ENCODE measurements around the gene POU3F2.

POU3F2 gene

DNA sequence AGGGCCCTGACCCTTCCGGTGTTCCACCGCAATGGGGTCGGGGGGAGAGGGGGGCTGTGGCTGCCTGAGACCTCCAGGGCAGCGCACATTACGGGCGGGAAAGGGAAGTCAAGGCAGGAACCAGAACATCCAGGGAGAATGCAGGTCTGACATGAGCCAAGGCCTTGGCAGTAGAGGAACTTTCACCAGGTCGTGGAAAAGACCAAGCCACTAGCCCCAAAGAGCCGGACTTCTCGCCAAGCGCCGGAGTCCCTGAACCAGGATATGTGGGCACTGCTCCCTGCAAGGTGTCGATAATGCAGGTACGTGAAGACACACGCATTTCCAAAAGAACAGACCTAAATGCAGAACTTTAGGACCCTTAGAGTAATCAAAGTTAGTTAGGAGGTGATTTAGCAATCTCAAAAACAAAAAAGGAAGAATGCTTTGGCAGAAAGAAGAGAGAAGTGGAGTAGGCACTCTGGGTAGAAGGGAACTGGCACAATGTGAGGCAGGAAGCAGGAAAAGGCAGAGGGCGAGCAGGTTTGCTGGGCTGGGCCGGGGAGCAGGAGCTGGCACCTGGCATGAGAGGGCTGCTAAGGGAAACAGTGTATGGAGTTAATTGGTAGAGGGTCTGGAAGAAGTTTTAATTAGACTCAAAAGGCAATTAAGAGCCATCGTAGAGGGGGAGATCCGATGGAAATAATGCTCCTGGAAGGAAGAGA lies 14.3 kb downstream of the POU3F2 start:
- Histone ChIP-seq H4K91ac (ENCODE audit: low read depth, low read length) (no peak overlapping the region), H3K27me3 (ENCODE audit: insufficient read depth, low read length) (peaks cover 16% of the 10 kb centered on the region)

GRCh38 chr6:98864497-98864896 lies 30.1 kb downstream of the POU3F2 start:
- Histone ChIP-seq H3K4me1 (ENCODE audit: control insufficient read depth in 1 of 2, insufficient read depth in 2 of 2, low read length in 2 of 2) (no peaks in the 10 kb centered on the region), H3K9me3 (ENCODE audit: insufficient read depth, low read depth, low read length) (no peaks in the 10 kb centered on the region), H3K79me2 (ENCODE audit: control insufficient read depth, insufficient read depth, low read length, poor library complexity) (no peaks in the 10 kb centered on the region), H3K9ac (ENCODE audit: low read length) (no peak overlapping the region), H3K79me1 (ENCODE audit: low read length) (no peaks in the 10 kb centered on the region), H3K4ac (ENCODE audit: low read depth, low read length) (no peak overlapping the region), H3K18ac (ENCODE audit: low read length) (no peak overlapping the region), H2BK120ac (ENCODE audit: insufficient read depth, low read length, poor library complexity) (no peak overlapping the region), H2AFZ (ENCODE audit: insufficient read depth, low read length, poor library complexity) (no peak overlapping the region), H3K4me3 (ENCODE audit: low read depth, low read length) (no peak overlapping the region), H2BK12ac (ENCODE audit: low read length) (no peak overlapping the region), H2BK5ac (ENCODE audit: low read depth, low read length, poor library complexity) (no peak overlapping the region), H2AK5ac (ENCODE audit: low read length) (no peak overlapping the region), H4K8ac (ENCODE audit: low read depth, low read length) (no peak overlapping the region), H3K4me2 (ENCODE audit: low read length) (no peak overlapping the region), H4K91ac (ENCODE audit: low read depth, low read length) (no peak overlapping the region), H4K12ac (ENCODE audit: low read depth, low read length) (no peak overlapping the region), H3K27ac (ENCODE audit: low read depth, low read length) (no peak overlapping the region), H3K14ac (ENCODE audit: low read length) (no peak overlapping the region), H3K36me3 (ENCODE audit: control insufficient read depth in 1 of 2, insufficient read depth in 2 of 2, low read length in 2 of 2) (no peaks in the 10 kb centered on the region), H3K27me3 (ENCODE audit: insufficient read depth, low read length) (no peaks in the 10 kb centered on the region), H3K23ac (ENCODE audit: low read length) (no peak overlapping the region)
- no peak for DNase-seq
- WGBS (ENCODE audit: extremely low coverage, insufficient coverage, insufficient read length) = no CpG with 5 or more reads among the region's 6 CpGs

More for the DNA sequence above, 14.3 kb downstream of the POU3F2 start:
- no peak overlapping the region for H3K4me3 ChIP-seq (ENCODE audit: low read depth, low read length)
- H4K12ac ChIP-seq (ENCODE audit: low read depth, low read length) = no peak overlapping the region
- peak overlapping the region; percentile 64 for H3K4me2 ChIP-seq (ENCODE audit: low read length)
- no peak overlapping the region for H4K8ac ChIP-seq (ENCODE audit: low read depth, low read length)
- no peak overlapping the region for H2BK120ac ChIP-seq (ENCODE audit: insufficient read depth, low read length, poor library complexity)
- H2AFZ ChIP-seq (ENCODE audit: insufficient read depth, low read length, poor library complexity) = no peak overlapping the region
- H3K79me1 ChIP-seq (ENCODE audit: low read length) = no peaks in the 10 kb centered on the region
- H3K79me2 ChIP-seq (ENCODE audit: control insufficient read depth, insufficient read depth, low read length, poor library complexity) = no peaks in the 10 kb centered on the region
- H3K23ac ChIP-seq (ENCODE audit: low read length) = no peak overlapping the region
- no peak overlapping the region for H3K27ac ChIP-seq (ENCODE audit: low read depth, low read length)
- H3K4ac ChIP-seq (ENCODE audit: low read depth, low read length) = no peak overlapping the region
- H3K14ac ChIP-seq (ENCODE audit: low read length) = no peak overlapping the region
- no peak overlapping the region for H3K18ac ChIP-seq (ENCODE audit: low read length)
- peaks cover 0 to 2% of the 10 kb centered on the region in 2 experiments for H3K4me1 ChIP-seq (ENCODE audit: control insufficient read depth in 1 of 2, insufficient read depth in 2 of 2, low read length in 2 of 2)
- no peak overlapping the region for H2BK5ac ChIP-seq (ENCODE audit: low read depth, low read length, poor library complexity)
- no peaks in the 10 kb centered on the region for H3K36me3 ChIP-seq (ENCODE audit: control insufficient read depth in 1 of 2, insufficient read depth in 2 of 2, low read length in 2 of 2)
- H3K9ac ChIP-seq (ENCODE audit: low read length) = no peak overlapping the region
- no peak overlapping the region for H2BK12ac ChIP-seq (ENCODE audit: low read length)
- DNase-seq = no peak
- H3K9me3 ChIP-seq (ENCODE audit: insufficient read depth, low read depth, low read length) = no peaks in the 10 kb centered on the region
- no peak overlapping the region for H2AK5ac ChIP-seq (ENCODE audit: low read length)
- no CpG with 5 or more reads among the region's 18 CpGs for WGBS (ENCODE audit: extremely low coverage, insufficient coverage, insufficient read length)

- H4K8ac ChIP-seq (ENCODE audit: low read depth, low read length) = no peak overlapping the region
- H3K4me3 ChIP-seq (ENCODE audit: low read depth, low read length) = no peak overlapping the region
- H3K4me1 ChIP-seq (ENCODE audit: control insufficient read depth in 1 of 2, insufficient read depth in 2 of 2, low read length in 2 of 2) = no peaks in the 10 kb centered on the region
- H2AFZ ChIP-seq (ENCODE audit: insufficient read depth, low read length, poor library complexity) = no peak overlapping the region
- no peaks in the 10 kb centered on the region for H3K36me3 ChIP-seq (ENCODE audit: control insufficient read depth in 1 of 2, insufficient read depth in 2 of 2, low read length in 2 of 2)
- no peak overlapping the region for H4K12ac ChIP-seq (ENCODE audit: low read depth, low read length)
- H3K9me3 ChIP-seq (ENCODE audit: insufficient read depth, low read depth, low read length) = no peaks in the 10 kb centered on the region
- WGBS (ENCODE audit: extremely low coverage, insufficient coverage, insufficient read length) = no CpG with 5 or more reads among the region's 3 CpGs
- no peaks in the 10 kb centered on the region for H3K79me1 ChIP-seq (ENCODE audit: low read length)
- H2BK120ac ChIP-seq (ENCODE audit: insufficient read depth, low read length, poor library complexity) = no peak overlapping the region
- H3K27ac ChIP-seq (ENCODE audit: low read depth, low read length) = no peak overlapping the region
- H2BK5ac ChIP-seq (ENCODE audit: low read depth, low read length, poor library complexity) = no peak overlapping the region
- H3K4me2 ChIP-seq (ENCODE audit: low read length) = no peak overlapping the region
- no peak for DNase-seq
- no peak overlapping the region for H2AK5ac ChIP-seq (ENCODE audit: low read length)
- no peak overlapping the region for H3K14ac ChIP-seq (ENCODE audit: low read length)
- H3K23ac ChIP-seq (ENCODE audit: low read length) = no peak overlapping the region
- no peaks in the 10 kb centered on the region for H3K79me2 ChIP-seq (ENCODE audit: control insufficient read depth, insufficient read depth, low read length, poor library complexity)
- H3K27me3 ChIP-seq (ENCODE audit: insufficient read depth, low read length) = no peaks in the 10 kb centered on the region
- H3K4ac ChIP-seq (ENCODE audit: low read depth, low read length) = no peak overlapping the region
- H3K9ac ChIP-seq (ENCODE audit: low read length) = no peak overlapping the region
- no peak overlapping the region for H3K18ac ChIP-seq (ENCODE audit: low read length)
- no peak overlapping the region for H4K91ac ChIP-seq (ENCODE audit: low read depth, low read length)
- no peak overlapping the region for H2BK12ac ChIP-seq (ENCODE audit: low read length)
Observed at GRCh38 chr6:98871057-98871456, 36.7 kb downstream of the POU3F2 start.

GRCh38 chr6:98871821-98872220 lies 37.4 kb downstream of the POU3F2 start:
- H2AFZ ChIP-seq (ENCODE audit: insufficient read depth, low read length, poor library complexity) = no peak overlapping the region
- H3K14ac ChIP-seq (ENCODE audit: low read length) = no peak overlapping the region
- no peak overlapping the region for H4K8ac ChIP-seq (ENCODE audit: low read depth, low read length)
- H3K79me1 ChIP-seq (ENCODE audit: low read length) = no peaks in the 10 kb centered on the region
- H3K4ac ChIP-seq (ENCODE audit: low read depth, low read length) = no peak overlapping the region
- no peak overlapping the region for H2AK5ac ChIP-seq (ENCODE audit: low read length)
- no peak for DNase-seq
- H3K23ac ChIP-seq (ENCODE audit: low read length) = no peak overlapping the region
- no peaks in the 10 kb centered on the region for H3K36me3 ChIP-seq (ENCODE audit: control insufficient read depth in 1 of 2, insufficient read depth in 2 of 2, low read length in 2 of 2)
- no peak overlapping the region for H3K9ac ChIP-seq (ENCODE audit: low read length)
- no CpG with 5 or more reads among the region's 3 CpGs for WGBS (ENCODE audit: extremely low coverage, insufficient coverage, insufficient read length)
- no peaks in the 10 kb centered on the region for H3K4me1 ChIP-seq (ENCODE audit: control insufficient read depth in 1 of 2, insufficient read depth in 2 of 2, low read length in 2 of 2)
- no peak overlapping the region for H3K18ac ChIP-seq (ENCODE audit: low read length)
- H3K27ac ChIP-seq (ENCODE audit: low read depth, low read length) = no peak overlapping the region
- no peak overlapping the region for H2BK120ac ChIP-seq (ENCODE audit: insufficient read depth, low read length, poor library complexity)
- no peak overlapping the region for H4K12ac ChIP-seq (ENCODE audit: low read depth, low read length)
- no peak overlapping the region for H2BK12ac ChIP-seq (ENCODE audit: low read length)
- no peak overlapping the region for H3K4me3 ChIP-seq (ENCODE audit: low read depth, low read length)
- H3K27me3 ChIP-seq (ENCODE audit: insufficient read depth, low read length) = no peaks in the 10 kb centered on the region
- no peak overlapping the region for H4K91ac ChIP-seq (ENCODE audit: low read depth, low read length)
- no peaks in the 10 kb centered on the region for H3K9me3 ChIP-seq (ENCODE audit: insufficient read depth, low read depth, low read length)
- no peak overlapping the region for H2BK5ac ChIP-seq (ENCODE audit: low read depth, low read length, poor library complexity)
- no peak overlapping the region for H3K4me2 ChIP-seq (ENCODE audit: low read length)
- no peaks in the 10 kb centered on the region for H3K79me2 ChIP-seq (ENCODE audit: control insufficient read depth, insufficient read depth, low read length, poor library complexity)

Measured in trophoblast cell (in vitro differentiated cells and primary cell).